ENCODE results near the gene TSPAN5.

GRCh38 chr4:98558471-98559169, 99.8 kb downstream of the TSPAN5 start:
- TF ChIP-seq CTCF (tag by site-specific recombination; IDR thresholded peaks at IDR 0.05) (no peak), ZNF624 (tag by site-specific recombination; IDR thresholded peaks at IDR 0.05) (no peak)

All from HEK293 (cell line).